Nephron progenitor cell (in vitro differentiated cells): ENCODE results near the gene WIPF2.
"Not testable (repeated sequence)": the region's sequence is repeated elsewhere in the genome, so short reads cannot be mapped to it uniquely, and the experiment has no call there.

Experiments used
- DNase-seq: peaks from one replicate; pipeline ENCODE4 v3.0.0; 2021
- H3K27ac Mint-ChIP-seq: 2 replicates; pipeline ENCODE4 v1.8.0; 2021; ENCODE audit warnings: mild to moderate bottlenecking, moderate library complexity, mixed read lengths
- H3K27me3 Mint-ChIP-seq: 2 replicates; pipeline ENCODE4 v1.8.0; 2021; ENCODE audit warnings: mild to moderate bottlenecking, low read depth, mixed read lengths; ENCODE audit not compliant: poor library complexity
- H3K36me3 Mint-ChIP-seq: 2 replicates; pipeline ENCODE4 v1.8.0; 2021; ENCODE audit warnings: low read depth, mixed read lengths
- H3K4me1 Mint-ChIP-seq: 2 replicates; pipeline ENCODE4 v1.8.0; 2021; ENCODE audit warnings: mixed read lengths
- H3K4me3 Mint-ChIP-seq: 2 replicates; pipeline ENCODE4 v1.8.0; 2021; ENCODE audit warnings: mild to moderate bottlenecking, moderate library complexity, mixed read lengths
- H3K9me3 Mint-ChIP-seq: 2 replicates; pipeline ENCODE4 v1.8.0; 2021; ENCODE audit warnings: mild to moderate bottlenecking, moderate library complexity, mixed read lengths
- TF ChIP-seq, protein P1 (sequence below): fragments of 200-600 bp; sonication (generic); IDR thresholded peaks from 2 replicates; pipeline ENCODE4 v1.5.0; 2021; ENCODE audit warnings: antibody characterized with exemption

The WIPF2 gene

DNA sequence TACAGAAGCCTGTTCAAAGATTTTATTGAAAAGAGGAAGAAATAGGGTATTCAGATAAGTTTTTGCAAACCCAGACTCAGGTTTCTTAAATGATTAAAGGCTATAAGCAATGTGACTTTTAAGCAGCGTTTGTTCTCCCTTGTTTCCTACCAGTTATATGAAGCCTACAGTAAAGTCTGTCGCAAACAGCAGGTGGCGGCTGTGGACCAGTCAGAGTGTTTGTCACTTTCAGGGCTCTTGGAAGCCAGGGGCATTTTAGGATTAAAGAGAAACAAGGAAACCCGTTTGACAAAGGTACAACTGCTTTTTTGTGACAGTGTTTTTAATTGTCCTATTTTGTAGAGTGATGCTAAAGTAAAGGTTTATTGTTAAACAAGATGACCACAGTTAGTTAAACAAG lies 82.2 kb downstream of the WIPF2 start:
- no peaks in the 10 kb centered on the region for H3K27me3 Mint-ChIP-seq
- TF ChIP-seq, protein P1, sequence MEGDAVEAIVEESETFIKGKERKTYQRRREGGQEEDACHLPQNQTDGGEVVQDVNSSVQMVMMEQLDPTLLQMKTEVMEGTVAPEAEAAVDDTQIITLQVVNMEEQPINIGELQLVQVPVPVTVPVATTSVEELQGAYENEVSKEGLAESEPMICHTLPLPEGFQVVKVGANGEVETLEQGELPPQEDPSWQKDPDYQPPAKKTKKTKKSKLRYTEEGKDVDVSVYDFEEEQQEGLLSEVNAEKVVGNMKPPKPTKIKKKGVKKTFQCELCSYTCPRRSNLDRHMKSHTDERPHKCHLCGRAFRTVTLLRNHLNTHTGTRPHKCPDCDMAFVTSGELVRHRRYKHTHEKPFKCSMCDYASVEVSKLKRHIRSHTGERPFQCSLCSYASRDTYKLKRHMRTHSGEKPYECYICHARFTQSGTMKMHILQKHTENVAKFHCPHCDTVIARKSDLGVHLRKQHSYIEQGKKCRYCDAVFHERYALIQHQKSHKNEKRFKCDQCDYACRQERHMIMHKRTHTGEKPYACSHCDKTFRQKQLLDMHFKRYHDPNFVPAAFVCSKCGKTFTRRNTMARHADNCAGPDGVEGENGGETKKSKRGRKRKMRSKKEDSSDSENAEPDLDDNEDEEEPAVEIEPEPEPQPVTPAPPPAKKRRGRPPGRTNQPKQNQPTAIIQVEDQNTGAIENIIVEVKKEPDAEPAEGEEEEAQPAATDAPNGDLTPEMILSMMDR, result peak; percentile 11
- DNase-seq, result no peak
- no peak overlapping the region for H3K27ac Mint-ChIP-seq
- peaks cover 27% of the 10 kb centered on the region for H3K4me1 Mint-ChIP-seq
- no peaks in the 10 kb centered on the region for H3K9me3 Mint-ChIP-seq
- H3K36me3 Mint-ChIP-seq, result peaks cover 22% of the 10 kb centered on the region
- H3K4me3 Mint-ChIP-seq, result no peak overlapping the region

DNA sequence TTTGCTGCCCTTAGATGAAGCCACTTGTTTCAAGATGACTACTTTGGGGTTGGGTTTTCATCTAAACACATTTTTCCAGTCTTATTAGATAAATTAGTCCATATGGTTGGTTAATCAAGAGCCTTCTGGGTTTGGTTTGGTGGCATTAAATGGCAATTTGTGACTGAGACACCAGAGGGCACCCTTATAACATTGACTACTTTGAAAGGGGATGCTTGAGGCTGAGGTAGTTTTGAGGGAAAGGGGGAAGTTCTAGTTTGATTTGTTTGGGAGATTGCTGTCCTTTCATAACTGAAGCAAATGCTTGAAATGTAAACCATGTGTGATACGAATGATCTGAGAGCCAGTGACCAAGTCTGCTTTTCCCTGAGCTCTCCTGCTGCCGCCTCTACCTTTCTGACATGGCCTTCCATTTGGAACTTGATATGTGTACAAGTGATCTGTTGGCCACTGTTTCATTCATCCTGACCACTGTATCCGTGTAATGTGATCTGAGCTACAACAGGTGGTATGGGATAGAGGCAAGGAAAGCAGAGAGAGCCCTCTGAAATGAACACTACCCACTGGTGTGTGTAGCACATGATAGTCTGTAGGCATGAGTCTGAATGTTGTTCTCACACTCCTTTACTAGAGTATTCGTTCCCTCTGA lies 84.0 kb downstream of the WIPF2 start:
- Mint-ChIP-seq H3K9me3 (no peaks in the 10 kb centered on the region), H3K4me1 (peaks cover 27% of the 10 kb centered on the region), H3K36me3 (peaks cover 14% of the 10 kb centered on the region), H3K27me3 (no peaks in the 10 kb centered on the region), H3K4me3 (peak overlapping the region; percentile 9), H3K27ac (peak overlapping the region; percentile 3)
- no peak for DNase-seq
- TF ChIP-seq, protein P1, result peak; percentile 70

DNA sequence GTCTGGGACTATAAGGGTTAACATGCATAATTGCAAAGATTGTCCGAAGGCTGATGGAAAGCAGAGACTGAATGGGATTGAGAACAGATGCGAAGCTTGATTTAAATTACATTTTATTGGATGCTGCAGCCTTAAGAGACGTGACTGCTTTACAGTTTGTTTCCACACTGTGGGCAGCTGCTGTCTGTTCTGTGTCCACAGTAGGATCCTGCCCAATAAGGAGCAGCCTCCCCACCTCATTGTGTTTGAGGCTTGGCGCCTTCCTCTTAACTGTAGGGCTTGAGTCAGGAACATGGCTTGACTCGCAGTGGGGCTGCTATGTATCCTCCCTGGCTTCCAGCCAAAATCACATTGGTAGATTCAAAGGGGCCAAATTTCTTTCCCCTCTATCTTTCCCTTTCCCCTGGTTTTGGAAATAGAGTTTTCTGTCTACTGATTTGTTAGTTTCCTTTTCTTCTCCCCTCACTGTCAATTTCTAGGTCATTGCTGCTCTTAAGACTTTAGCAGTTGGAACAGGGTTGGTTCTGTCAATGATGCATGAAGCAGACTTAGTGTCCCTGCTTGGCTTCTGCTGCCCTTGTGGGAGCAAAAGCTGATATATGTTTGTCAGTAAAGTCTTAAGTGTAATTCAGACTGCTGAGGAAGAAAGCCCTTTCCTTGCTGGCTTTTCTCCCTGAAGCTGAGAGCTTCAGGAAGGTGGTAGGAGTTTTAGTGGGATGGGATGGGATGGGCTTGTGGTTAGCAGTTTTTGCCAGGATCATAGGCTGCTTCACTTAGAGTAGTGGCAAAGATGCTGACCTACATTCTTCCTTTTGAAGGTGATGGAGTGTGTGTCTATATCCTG lies 84.8 kb downstream of the WIPF2 start:
- H3K4me1 Mint-ChIP-seq, result peaks cover 27% of the 10 kb centered on the region
- no peaks in the 10 kb centered on the region for H3K27me3 Mint-ChIP-seq
- H3K4me3 Mint-ChIP-seq, result peak overlapping the region; percentile 3
- peak overlapping the region; percentile 70 for H3K27ac Mint-ChIP-seq
- peaks cover 14% of the 10 kb centered on the region for H3K36me3 Mint-ChIP-seq
- DNase-seq, result no peak
- TF ChIP-seq, protein P1, result no peak
- H3K9me3 Mint-ChIP-seq, result no peaks in the 10 kb centered on the region

DNA sequence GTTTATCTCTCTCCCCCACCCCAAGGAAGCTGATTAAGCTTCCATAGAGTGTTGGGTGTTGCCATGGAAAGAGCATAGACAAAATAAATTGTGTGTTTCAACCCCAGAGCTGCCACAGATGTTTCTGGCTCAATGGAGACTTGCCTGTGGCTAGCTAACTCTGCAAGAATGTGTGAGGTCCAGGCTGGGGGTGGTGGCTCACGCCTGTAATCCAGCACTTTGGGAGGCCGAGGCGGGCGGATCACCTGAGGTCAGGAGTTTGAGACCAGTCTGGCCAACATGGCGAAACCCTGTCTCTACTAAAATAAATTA lies 85.4 kb downstream of the WIPF2 start:
- H3K4me3 Mint-ChIP-seq, H3K9me3 Mint-ChIP-seq, DNase-seq, H3K27me3 Mint-ChIP-seq: not testable (repeated sequence)
- peaks cover 27% of the 10 kb centered on the region for H3K4me1 Mint-ChIP-seq
- peaks cover 14% of the 10 kb centered on the region for H3K36me3 Mint-ChIP-seq
- H3K27ac Mint-ChIP-seq, result peak overlapping the region; percentile 70

DNA sequence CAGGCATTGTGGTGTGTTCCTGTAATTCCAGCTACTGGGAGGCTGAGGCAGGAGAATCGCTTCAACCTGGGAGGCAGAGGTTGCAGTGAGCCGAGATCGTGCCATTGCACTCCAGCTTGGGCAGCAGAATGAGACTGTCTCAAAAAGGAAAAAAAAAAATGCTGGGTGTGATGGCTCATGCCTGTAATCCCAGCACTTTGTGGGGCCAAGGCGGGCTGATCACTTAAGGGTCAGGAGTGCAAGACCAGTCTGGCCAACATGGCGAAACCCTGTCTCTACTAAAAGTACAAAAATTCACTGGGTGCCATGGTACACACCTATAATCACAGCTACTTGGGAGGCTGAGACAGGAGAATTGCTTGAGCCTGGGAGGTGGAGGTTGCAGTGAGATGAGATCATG lies 85.8 kb downstream of the WIPF2 start:
- not testable (repeated sequence) for H3K27me3 Mint-ChIP-seq, DNase-seq, H3K4me3 Mint-ChIP-seq, H3K9me3 Mint-ChIP-seq
- Mint-ChIP-seq H3K36me3 (peaks cover 14% of the 10 kb centered on the region), H3K27ac (peak overlapping the region; percentile 70), H3K4me1 (peaks cover 27% of the 10 kb centered on the region)

DNA sequence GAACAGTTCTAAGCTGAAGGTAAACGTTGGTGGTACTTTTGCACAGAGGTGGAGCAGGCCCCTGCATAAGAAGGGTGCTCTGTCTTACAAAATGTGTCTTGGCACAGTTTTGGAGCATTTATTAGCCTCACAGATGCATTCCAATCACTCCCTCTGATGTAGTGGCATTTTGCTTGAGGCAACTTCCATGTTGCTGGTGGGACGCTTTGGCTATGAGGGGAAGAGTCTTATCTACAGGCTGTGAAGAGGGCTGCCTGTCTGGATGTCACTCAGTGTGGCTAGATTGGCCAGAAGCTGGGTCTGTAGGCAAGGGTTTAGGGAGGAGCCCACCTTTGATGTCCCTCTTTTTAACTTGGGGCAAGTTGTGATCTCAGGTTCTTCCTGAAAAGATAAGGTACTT lies 87.3 kb downstream of the WIPF2 start:
- H3K27me3 Mint-ChIP-seq, result no peaks in the 10 kb centered on the region
- H3K27ac Mint-ChIP-seq, result peak overlapping the region; percentile 80
- TF ChIP-seq, protein P1, result no peak
- peaks cover 27% of the 10 kb centered on the region for H3K4me1 Mint-ChIP-seq
- H3K36me3 Mint-ChIP-seq, result peaks cover 12% of the 10 kb centered on the region
- no peak for DNase-seq
- H3K9me3 Mint-ChIP-seq, result no peaks in the 10 kb centered on the region
- peak overlapping the region; percentile 35 for H3K4me3 Mint-ChIP-seq
